ENCODE data around the gene GHR. TPM values are rescaled to one million over a fixed set of nuclear protein-coding genes. Genes with fewer than 3 reads are reported as not detected.
A peak's percentile ranks its signal among the peaks of the same experiment; 100 is the strongest.
"Not testable (repeated sequence)": the region's sequence is repeated elsewhere in the genome, so short reads cannot be mapped to it uniquely, and the experiment has no call there.

Gene GHR
- total RNA-seq, 1 experiment from 2014 or later = 0.57 TPM

GRCh38 chr5:42643360-42643759, 220.1 kb downstream of the GHR start:
- no peak for DNase-seq (ENCODE audit: low read depth)

GRCh38 chr5:42645138-42645537, 221.9 kb downstream of the GHR start:
- DNase-seq (ENCODE audit: low read depth) = no peak

- DNase-seq (ENCODE audit: low read depth) = no peak
Observed at GRCh38 chr5:42648036-42648435, 224.8 kb downstream of the GHR start.

DNA sequence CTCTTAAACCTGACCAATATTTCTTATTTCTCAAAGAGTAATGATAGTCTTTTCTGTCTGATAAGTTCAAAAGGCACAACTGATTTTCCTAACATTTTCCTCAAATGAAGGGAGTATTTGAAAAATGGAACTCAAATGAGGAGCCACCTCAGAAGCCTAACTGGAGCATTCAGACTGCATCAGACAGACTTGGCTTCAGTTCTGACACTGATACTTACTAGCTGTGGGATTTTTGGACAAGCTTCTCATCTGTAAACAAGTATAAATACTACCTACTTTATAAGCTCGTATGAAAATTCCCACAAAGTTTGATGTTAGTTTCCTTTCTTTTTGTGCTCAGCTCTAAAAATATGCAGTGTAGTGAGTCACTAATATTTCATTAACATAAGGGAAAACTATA, 225.7 kb downstream of the GHR start:
- no peak for DNase-seq (ENCODE audit: low read depth)

- DNase-seq (ENCODE audit: low read depth) = no peak
Observed at GRCh38 chr5:42650084-42650483, 226.8 kb downstream of the GHR start.

GRCh38 chr5:42653705-42654104, 230.5 kb downstream of the GHR start:
- DNase-seq (ENCODE audit: low read depth) = no peak

DNA sequence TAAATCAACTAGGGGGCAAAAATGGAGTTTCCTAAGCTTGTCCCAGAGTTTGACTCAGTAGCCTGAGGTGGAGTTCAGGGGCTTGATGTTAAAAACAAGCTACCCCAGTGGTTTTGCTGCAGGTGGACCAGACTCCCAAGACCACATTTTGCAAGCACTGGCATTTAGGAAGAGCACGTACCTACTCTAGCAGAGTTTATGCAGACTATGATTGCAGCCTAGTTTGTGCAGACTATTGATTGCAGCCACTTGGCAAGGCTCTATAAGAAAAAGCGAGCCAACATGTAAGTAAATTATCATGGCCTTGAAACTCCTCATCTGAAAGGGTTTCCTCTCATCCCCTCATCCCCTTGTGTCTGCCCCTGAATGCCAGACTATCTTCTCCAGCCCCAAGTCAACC, 231.4 kb downstream of the GHR start:
- DNase-seq (ENCODE audit: low read depth) = no peak

- DNase-seq (ENCODE audit: low read depth) = no peak
Observed at GRCh38 chr5:42655982-42656650, 232.9 kb downstream of the GHR start.

DNA sequence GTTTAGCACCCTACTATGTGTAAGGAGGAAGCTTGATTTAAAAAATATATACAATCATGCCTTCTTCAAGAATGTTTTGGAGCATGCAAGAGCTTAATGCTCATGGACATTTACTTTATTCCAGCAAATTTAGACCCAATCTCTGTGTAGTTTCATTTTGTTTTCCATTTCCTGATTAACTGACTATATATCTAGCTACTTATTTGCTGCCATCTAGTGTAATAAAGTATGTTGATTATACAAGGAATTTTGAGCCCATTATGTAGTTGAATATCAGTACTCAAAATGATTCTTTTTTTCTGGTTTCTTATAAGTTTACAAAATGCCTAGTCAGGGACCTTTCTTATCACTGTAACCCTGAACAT, 233.4 kb downstream of the GHR start:
- peak; percentile 10 for DNase-seq (ENCODE audit: low read depth)

- not testable (repeated sequence) for DNase-seq (ENCODE audit: low read depth)
Observed at GRCh38 chr5:42659869-42660268, 236.6 kb downstream of the GHR start.

- no peak for DNase-seq (ENCODE audit: low read depth)
Observed at GRCh38 chr5:42665857-42666256, 242.6 kb downstream of the GHR start.

GRCh38 chr5:42666869-42667268, 243.6 kb downstream of the GHR start:
- peak; percentile 18 for DNase-seq (ENCODE audit: low read depth)

DNA sequence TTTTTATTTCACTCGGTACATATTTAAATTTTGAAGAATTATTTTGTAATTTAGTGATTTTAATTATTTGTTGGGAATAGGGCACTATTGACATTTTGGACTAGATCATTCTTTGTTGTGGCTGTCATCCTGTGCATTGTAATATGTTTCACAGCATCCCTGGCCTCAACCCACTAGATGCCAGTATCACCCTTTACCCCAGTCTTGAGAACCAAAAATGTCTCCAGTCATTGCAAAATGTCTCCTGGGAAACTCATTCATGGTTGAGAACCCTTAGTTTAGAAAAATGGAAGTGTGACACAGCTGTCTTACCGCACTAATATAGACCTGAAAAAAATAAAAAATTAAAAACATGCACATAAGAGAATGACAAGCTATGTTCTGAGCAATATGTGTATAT, 245.0 kb downstream of the GHR start:
- no peak for DNase-seq (ENCODE audit: low read depth)

DNA sequence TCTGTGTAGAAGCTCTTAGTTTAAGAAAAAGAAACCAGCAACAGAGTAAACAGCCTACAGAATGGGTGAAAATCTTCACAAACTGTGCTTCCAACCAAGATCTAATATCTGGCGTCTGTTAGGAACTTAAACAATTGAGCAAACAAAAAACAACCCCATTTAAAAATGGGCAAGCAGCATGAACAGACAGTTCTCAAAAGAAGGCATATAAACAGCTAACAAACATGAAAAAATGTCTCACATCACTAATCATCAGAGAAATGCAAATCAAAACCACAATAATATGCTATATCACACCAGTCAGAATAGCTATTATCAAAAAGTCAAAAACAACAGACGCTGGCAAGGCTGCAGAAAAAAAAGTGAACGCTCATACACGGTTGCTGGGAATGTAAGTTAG, 249.7 kb downstream of the GHR start:
- DNase-seq (ENCODE audit: low read depth) = no peak

- DNase-seq (ENCODE audit: low read depth) = no peak
Observed at GRCh38 chr5:42675602-42676001, 252.4 kb downstream of the GHR start.

DNA sequence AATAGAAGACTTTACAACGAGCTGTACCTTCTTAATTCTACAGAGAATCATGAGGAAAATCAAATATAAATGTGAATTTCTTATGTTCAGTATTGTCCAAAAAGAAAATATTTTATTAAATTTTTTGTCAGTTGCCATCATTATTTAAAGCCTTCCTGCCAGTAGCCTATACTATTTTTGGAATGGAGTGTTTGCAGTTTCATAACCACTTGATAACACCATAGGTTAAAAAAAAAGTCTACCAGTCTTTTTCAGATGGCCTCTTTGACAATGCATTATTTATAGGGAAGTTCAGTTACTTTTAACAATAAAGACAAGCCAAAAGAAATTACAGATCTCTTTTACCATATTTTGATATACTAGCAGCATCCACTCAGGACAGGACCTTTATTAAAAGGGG, 253.1 kb downstream of the GHR start:
- no peak for DNase-seq (ENCODE audit: low read depth)

DNA sequence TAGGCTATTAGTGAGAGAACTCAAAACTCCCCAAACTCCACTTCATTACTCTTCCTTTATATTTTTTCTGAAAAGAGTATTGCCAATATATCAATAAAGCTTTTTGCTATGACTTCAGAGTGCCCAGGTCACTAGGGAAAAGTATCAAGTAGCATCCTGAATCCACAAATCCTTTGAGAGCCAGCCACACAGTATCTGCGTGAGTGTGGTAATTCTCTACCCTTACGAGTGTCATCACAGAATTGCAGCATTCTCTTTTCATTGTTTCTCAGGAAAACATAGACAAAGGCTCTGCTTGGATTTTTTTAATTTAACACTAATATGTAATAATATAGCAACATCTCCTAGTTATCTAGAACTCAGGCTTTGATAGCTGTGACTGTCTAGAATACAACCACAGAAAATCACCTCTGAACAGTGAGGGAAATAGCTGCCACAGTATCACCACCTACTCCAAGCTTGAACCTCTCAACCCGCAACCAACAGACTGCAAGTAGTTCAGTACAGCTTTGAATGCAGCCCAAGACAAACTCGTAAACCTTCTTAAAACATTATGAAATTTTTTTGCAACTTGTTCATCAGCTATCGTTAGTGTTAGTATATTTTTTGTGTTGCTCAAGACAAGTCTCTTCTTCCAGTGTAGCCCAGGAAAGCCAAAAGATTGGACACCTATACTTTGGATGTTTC, 254.1 kb downstream of the GHR start:
- no peak for DNase-seq (ENCODE audit: low read depth)

DNA sequence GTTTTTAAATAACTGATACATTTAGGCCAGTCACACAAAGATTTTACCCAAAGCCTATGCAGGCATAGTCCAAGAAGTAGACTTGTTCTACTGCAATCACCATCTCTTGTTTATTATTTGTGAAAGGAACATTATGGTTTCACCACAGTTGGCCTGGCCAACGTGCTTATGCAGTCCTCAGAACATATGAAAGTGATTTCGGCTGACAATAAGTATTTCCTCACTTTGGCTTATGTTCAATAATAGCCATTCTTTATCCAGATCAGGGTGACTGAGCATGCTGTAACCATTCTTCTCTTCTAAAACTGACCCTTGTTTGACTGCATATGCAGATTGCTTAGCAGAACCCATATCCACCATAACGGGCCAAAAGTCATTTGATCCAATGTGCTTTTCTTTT, 256.8 kb downstream of the GHR start:
- no peak for DNase-seq (ENCODE audit: low read depth)

DNA sequence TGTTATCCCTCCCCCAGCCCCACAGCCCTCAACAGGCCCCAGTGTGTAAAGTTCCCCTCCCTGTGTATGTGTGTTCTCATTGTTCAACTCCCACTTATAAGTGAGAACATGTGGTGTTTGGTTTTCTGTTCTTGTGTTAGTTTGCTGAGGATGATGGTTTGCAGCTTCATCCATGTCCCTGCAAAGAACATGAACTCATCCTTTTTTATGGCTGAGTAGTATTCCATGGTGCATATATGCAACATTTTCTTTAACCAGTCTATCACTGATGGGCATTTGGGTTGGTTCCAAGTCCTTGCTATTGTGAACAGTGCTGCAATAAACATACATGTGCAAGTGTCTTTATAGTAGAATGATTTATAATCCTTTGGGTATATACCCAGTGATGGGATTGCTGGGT, 261.8 kb downstream of the GHR start:
- DNase-seq (ENCODE audit: low read depth) = not testable (repeated sequence)

- peak; percentile 42 for DNase-seq (ENCODE audit: low read depth)
Observed at GRCh38 chr5:42689391-42689790, 266.2 kb downstream of the GHR start.

DNA sequence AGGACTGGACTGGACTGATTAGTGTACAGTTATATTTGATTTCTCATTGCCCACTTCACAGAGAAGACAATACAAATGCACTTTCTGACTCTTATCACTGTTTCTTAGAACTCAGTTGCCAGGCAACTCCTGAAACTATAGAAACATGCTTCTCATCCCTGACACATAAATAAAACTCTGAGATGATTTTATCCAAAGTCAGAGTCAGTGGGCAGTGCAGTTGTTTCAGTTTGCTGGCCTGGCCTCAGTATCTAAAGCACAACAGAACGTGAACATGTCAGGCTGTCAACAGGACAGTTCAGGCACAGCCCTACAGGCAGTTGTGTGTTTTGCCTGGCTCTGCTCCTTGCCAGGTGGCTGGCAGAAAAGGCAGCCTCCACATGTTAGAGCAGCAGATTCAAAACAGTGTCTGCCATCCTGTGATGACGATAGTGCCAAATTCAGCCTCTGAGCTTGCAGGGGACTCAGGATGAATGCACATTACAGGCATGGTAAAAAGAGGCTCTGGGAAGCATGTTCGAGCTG, 268.2 kb downstream of the GHR start:
- peak; percentile 19 for DNase-seq (ENCODE audit: low read depth)

DNA sequence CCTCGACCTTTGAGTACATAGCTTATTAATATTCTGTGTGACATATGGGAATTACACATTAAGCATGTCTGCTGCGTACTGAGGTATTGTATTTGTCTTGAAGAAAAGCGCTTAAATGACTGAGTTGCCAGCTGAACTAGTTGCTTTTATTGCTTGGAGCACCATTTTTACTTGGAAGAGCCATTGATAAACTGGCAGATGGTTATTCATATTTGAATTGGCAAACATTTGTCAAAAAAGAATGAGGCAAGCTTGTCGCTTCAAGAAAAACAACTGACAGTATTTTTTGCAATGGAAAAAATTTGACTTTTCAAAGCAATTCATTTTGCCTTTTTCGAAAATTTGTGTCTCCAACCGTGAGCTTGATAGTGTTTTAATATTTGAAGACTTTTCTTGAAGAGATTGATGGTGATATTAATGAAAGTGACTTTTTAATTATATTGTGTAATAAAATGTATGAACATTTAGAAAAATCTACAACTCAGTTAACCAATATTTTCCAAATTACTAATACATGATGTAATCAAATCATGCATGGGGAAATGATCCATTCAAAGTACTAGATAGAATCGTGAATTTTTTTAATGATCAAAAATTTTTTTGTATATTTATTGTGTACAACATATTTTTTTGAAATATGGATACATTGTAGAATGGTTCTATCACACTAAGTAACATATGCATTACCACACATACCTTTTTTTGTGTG, 278.3 kb downstream of the GHR start:
- no peak for DNase-seq (ENCODE audit: low read depth)

DNA sequence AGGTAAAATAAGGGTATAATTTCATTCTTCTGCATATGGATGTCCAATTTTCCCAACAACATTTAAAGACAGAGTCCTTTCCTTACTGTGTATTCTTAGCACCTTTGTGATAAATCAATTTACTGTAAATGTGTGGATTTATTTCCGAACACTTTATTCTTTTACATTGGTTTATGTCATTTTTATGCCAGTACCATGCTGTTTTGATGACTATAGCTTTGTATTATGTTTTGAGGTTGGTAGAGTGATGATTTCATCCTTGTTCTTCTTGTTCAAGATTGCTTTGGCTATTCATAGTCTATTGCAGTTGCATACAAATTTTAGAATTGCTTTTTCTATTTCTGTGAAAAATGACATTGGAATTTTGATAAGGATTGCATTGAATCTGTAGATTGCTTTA, 280.0 kb downstream of the GHR start:
- no peak for DNase-seq (ENCODE audit: low read depth)

Measured in M059J (cell line).